GM19238 (cell line): ENCODE measurements around the gene ABCA3.
"Not testable (repeated sequence)": the region's sequence is repeated elsewhere in the genome, so short reads cannot be mapped to it uniquely, and the experiment has no call there.

Experiments used
- DNase-seq: peaks from one replicate; pipeline ENCODE4 v3.0.0; 2011; ENCODE audit warnings: low spot score; ENCODE audit not compliant: insufficient read length

The ABCA3 gene

GRCh38 chr16:2340564-2341455 is at the start of gene ABCA3:
TSS of gene ABCA3 (minus strand) at chr16:2340728. CDS start at chr16:2326466, 14,262 bp downstream.
- DNase-seq, result peak; percentile 96

GRCh38 chr16:2388875-2389433 is 48.4 kb upstream of the ABCA3 start:
- DNase-seq, result no peak

GRCh38 chr16:2388139-2388874 is 47.8 kb upstream of the ABCA3 start:
- no peak for DNase-seq

- no peak for DNase-seq
Measured at GRCh38 chr16:2386990-2387389, 46.5 kb upstream of the ABCA3 start.

GRCh38 chr16:2385982-2386381 is 45.5 kb upstream of the ABCA3 start:
- DNase-seq, result not testable (repeated sequence)

GRCh38 chr16:2385190-2385836 is 44.8 kb upstream of the ABCA3 start:
- no peak for DNase-seq

GRCh38 chr16:2384426-2384825 is 43.9 kb upstream of the ABCA3 start:
- no peak for DNase-seq

- no peak for DNase-seq
Measured at GRCh38 chr16:2383501-2383900, 43.0 kb upstream of the ABCA3 start.

GRCh38 chr16:2374644-2375043 is 34.1 kb upstream of the ABCA3 start:
- no peak for DNase-seq

GRCh38 chr16:2373176-2373575 is 32.6 kb upstream of the ABCA3 start:
- no peak for DNase-seq

GRCh38 chr16:2372684-2373083 is 32.2 kb upstream of the ABCA3 start:
- no peak for DNase-seq

- DNase-seq, result no peak
Measured at GRCh38 chr16:2371421-2371820, 30.9 kb upstream of the ABCA3 start.

- DNase-seq, result no peak
Measured at GRCh38 chr16:2370721-2371120, 30.2 kb upstream of the ABCA3 start.

GRCh38 chr16:2366660-2367309 is 26.3 kb upstream of the ABCA3 start:
- no peak for DNase-seq

- no peak for DNase-seq
Measured at GRCh38 chr16:2365397-2366294, 25.1 kb upstream of the ABCA3 start.

- no peak for DNase-seq
Measured at GRCh38 chr16:2364638-2365210, 24.2 kb upstream of the ABCA3 start.

GRCh38 chr16:2362218-2362617 is 21.7 kb upstream of the ABCA3 start:
- DNase-seq, result no peak

- DNase-seq, result no peak
Measured at GRCh38 chr16:2361129-2361528, 20.6 kb upstream of the ABCA3 start.

GRCh38 chr16:2359919-2360318 is 19.4 kb upstream of the ABCA3 start:
- no peak for DNase-seq

- no peak for DNase-seq
Measured at GRCh38 chr16:2358811-2359210, 18.3 kb upstream of the ABCA3 start.
